Esophagus muscularis mucosa (tissue), 4 donors: ENCODE results near the gene GHRL. TPM values are rescaled to one million over a fixed set of nuclear protein-coding genes. Genes with fewer than 3 reads are reported as not detected.

Experiments
- DNase-seq: peaks from one replicate; pipeline ENCODE4 v3.0.0-alpha.2; 2017; ENCODE audit errors: extremely low spot score
- H3K27ac ChIP-seq, 4 donors: fragments of 200-600 bp; sonication (generic); replicated peaks in 1 of 4; 1 replicate in 3 of 4; 2 replicates in 1 of 4; pipeline ENCODE4 v1.5.1; 2016 to 2019; ENCODE audit warnings: mild to moderate bottlenecking in 1 of 4
- H3K27me3 ChIP-seq, 4 donors: fragments of 200-600 bp; sonication (generic); one replicate each; pipeline versions ENCODE4 v1.5.1 to v1.6.0; 2016 to 2019
- H3K36me3 ChIP-seq, 4 donors: fragments of 200-600 bp; sonication (generic); one replicate each; pipeline ENCODE4 v1.5.1; 2016 to 2019
- H3K4me1 ChIP-seq, 4 donors: fragments of 200-600 bp; sonication (generic); one replicate each; pipeline ENCODE4 v1.5.1; 2016 to 2019
- H3K4me3 ChIP-seq, 4 donors: fragments of 200-600 bp; sonication (generic); 1 replicate in 2 of 4; 2 replicates in 2 of 4; pipeline ENCODE4 v1.5.1; 2016 to 2019; ENCODE audit warnings: mild to moderate bottlenecking in 4 of 4, moderate library complexity in 1 of 4
- H3K9me3 ChIP-seq, 4 donors: fragments of 200-600 bp; sonication (generic); 1 replicate in 3 of 4; 2 replicates in 1 of 4; pipeline ENCODE4 v1.5.1; 2016 to 2019
- EP300 ChIP-seq: sonication (generic); formaldehyde crosslinking; IDR thresholded peaks from one replicate; pipeline ENCODE4 v1.6.1; 2017; ENCODE audit warnings: antibody characterized with exemption
- POLR2A ChIP-seq: fragments of 450-650 bp; IDR thresholded peaks from one replicate; pipeline ENCODE4 v1.6.1; 2017; ENCODE audit warnings: antibody characterized with exemption, moderate library complexity, mild to moderate bottlenecking, low read depth
- POLR2AphosphoS5 ChIP-seq, 2 donors: sonication (generic); formaldehyde crosslinking; IDR thresholded peaks; one replicate each; pipeline ENCODE4 v1.6.1; 2017; ENCODE audit warnings: antibody characterized with exemption in 2 of 2
- WGBS: methylation state at CpG from one replicate; pipeline ENCODE4 v1.1.5; 2018; 5-methylcytosine and 5-hydroxymethylcytosine counted together
- intact Hi-C: fragments of 100-400 bp; cut with DNase I; formaldehyde crosslinking; loops from one replicate; pipeline ENCODE4 v1.15.1; 2023
- total RNA-seq, 4 donors: library from RNA; depleted of rRNA; stranded (reverse); fragments of >200 nt; gene quantifications; one replicate each; pipeline versions ENCODE4 v1.1.0 to v1.2.1, GENCODE V29; 2016
- TF ChIP-seq, protein P1 (sequence below), 3 experiments: fragments of 200-600 bp in 2 of 3; fragments of 450-650 bp in 1 of 3; sonication (generic) in 2 of 3; IDR thresholded peaks; one replicate each; pipeline ENCODE4 v1.5.1; 2017 to 2019; ENCODE audit warnings: antibody characterized with exemption in 3 of 3, mild to moderate bottlenecking in 2 of 3, moderate library complexity in 1 of 3

Gene GHRL
- total RNA-seq, 4 donors from 2014 or later = 0.40 TPM; not detected in 3

DNA sequence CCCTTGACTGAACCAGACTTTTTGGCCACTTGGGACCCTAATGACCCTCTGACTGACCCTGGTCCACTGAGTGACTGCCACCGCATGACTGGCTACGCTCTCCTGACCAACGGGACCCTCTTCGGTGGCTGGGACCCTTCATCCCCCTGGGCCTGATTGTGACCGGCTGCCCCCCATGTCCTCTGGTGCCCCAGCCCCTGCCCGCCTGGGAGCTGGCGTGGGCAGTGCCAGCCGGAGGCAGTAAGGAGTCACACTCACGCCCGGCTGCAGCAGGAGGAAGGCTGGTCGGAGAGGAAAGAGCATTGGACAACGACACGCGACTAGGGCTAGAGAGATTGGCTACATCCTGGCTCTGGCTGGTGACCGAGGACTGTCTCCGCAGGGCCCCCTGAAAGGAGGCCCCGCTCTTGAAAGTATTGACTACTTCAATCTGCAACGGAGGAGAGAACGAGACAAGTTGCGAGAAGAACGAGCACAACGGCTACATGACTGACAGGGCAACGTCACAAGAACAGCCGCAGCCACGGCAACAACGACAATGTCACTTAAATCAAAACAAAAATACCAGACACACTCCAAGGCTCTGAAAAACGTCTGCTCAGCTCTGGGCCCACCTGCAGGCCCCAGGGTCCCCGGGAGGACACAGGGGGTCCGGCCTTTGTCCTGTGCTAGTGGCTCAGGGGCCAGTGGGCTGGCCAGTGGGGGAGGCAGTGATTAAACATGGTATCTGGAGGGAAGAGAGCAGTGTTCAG, 43.3 kb upstream of the GHRL start:
- Histone ChIP-seq H3K36me3 (no peaks in the 10 kb centered on the region), H3K27ac (no peak overlapping the region), H3K27me3 (peaks cover 0 to 35% (median 0%) of the 10 kb centered on the region in 4 donors), H3K9me3 (no peaks in the 10 kb centered on the region), H3K4me3 (no peak overlapping the region), H3K4me1 (no peaks in the 10 kb centered on the region)
- TF ChIP-seq POLR2A = no peak
- no peak for DNase-seq
- intact Hi-C loops = no loop called here
- 88% methylated on average over 29 of the region's 29 CpGs for WGBS

DNA sequence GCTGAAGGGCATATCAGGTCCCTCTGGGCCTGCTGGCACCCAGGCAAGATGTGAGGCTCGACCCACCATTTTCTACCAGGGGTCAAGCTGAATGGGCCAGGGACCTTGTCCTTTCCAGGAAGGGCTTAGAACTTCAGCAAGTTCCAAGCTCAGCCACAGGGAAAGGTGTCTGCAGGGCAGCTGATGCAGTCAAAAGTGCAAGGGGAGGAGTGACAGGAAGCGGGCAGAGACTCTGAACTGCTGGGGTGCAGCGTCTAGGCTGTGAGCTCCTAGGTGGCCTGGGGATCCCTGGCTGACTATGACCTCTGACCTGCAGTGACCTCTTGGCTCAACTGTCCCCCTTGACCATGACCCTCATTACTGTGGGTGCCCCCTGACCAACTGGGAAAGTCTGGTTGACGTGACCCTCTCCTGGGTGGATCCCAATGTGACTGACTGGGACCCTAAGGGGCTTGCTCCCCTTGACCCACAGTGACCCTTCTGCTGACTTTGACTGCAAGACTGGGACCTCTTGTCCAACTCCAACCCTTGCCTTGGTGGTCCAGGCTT, 42.5 kb upstream of the GHRL start:
- no peaks in the 10 kb centered on the region for H3K36me3 ChIP-seq

DNA sequence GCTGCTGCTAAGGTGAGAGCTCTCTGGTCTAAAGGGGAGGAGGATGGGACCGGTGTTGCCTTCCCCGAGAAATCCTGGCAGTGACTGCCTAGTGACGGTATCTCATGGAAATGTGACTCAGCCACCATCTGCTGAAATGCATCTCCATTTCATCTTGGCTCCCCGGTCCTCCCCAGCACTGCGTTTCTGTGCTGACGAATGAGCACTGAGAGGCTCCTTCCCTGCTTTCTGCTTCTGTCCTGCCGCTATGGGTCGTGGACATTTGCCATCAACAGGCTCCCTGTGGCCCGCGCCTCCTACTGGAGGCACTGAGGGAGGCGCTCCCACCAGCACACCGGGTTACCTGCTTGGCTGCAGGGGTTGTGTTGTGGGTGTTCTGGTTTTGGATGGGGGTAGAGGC, 41.7 kb upstream of the GHRL start:
- no peak for TF ChIP-seq POLR2A

More for the DNA sequence above, 42.5 kb upstream of the GHRL start:
- Histone ChIP-seq H3K9me3 (no peaks in the 10 kb centered on the region), H3K27ac (no peak overlapping the region), H3K4me1 (no peaks in the 10 kb centered on the region), H3K27me3 (peaks cover 0 to 43% (median 0%) of the 10 kb centered on the region in 4 donors), H3K4me3 (no peak overlapping the region)
- intact Hi-C loops = no loop called here
- 94% methylated on average over 3 of the region's 4 CpGs for WGBS
- no peak for TF ChIP-seq POLR2A
- TF ChIP-seq EP300 = no peak
- no peak for TF ChIP-seq POLR2AphosphoS5 (IDR thresholded peaks at IDR 0.05)
- TF ChIP-seq, protein P1, sequence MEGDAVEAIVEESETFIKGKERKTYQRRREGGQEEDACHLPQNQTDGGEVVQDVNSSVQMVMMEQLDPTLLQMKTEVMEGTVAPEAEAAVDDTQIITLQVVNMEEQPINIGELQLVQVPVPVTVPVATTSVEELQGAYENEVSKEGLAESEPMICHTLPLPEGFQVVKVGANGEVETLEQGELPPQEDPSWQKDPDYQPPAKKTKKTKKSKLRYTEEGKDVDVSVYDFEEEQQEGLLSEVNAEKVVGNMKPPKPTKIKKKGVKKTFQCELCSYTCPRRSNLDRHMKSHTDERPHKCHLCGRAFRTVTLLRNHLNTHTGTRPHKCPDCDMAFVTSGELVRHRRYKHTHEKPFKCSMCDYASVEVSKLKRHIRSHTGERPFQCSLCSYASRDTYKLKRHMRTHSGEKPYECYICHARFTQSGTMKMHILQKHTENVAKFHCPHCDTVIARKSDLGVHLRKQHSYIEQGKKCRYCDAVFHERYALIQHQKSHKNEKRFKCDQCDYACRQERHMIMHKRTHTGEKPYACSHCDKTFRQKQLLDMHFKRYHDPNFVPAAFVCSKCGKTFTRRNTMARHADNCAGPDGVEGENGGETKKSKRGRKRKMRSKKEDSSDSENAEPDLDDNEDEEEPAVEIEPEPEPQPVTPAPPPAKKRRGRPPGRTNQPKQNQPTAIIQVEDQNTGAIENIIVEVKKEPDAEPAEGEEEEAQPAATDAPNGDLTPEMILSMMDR (IDR thresholded peaks at IDR 0.05) = no peak
- DNase-seq = no peak

DNA sequence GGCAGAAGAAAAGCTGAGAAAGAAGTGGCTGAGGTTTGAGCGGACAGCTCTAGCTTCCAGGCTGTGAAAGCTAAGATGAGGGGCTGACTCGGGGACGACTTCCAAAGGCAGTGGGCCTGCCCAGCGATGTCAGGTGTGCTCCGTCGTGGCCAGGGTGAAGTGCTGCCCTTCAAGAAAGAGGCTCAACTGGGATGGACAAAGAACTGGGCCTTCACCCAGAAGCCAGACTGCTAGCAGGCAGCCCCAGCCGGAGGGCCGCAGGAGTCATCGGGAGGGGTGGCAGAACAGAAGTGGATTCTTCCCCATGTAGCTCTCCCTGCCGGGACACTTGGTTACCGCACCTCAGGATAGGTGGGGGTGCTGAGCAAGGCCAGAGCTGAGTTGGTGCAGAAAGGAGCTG, 41.3 kb upstream of the GHRL start:
- Histone ChIP-seq H3K9me3 (no peaks in the 10 kb centered on the region), H3K4me1 (no peaks in the 10 kb centered on the region), H3K36me3 (no peaks in the 10 kb centered on the region), H3K4me3 (no peak overlapping the region), H3K27me3 (peaks cover 0 to 55% (median 1%) of the 10 kb centered on the region in 4 donors), H3K27ac (no peak overlapping the region)
- intact Hi-C loops = no loop called here
- WGBS = 82% methylated on average over 10 of the region's 11 CpGs
- TF ChIP-seq POLR2AphosphoS5 (IDR thresholded peaks at IDR 0.05) = no peak
- TF ChIP-seq, protein P1 (IDR thresholded peaks at IDR 0.05) = no peak
- no peak for TF ChIP-seq POLR2A
- TF ChIP-seq EP300 = no peak
- no peak for DNase-seq

More for the DNA sequence above, 41.7 kb upstream of the GHRL start:
- peaks cover 0 to 51% (median 0%) of the 10 kb centered on the region in 4 donors for H3K27me3 ChIP-seq
- H3K9me3 ChIP-seq = no peaks in the 10 kb centered on the region
- 62% methylated on average over 11 of the region's 12 CpGs for WGBS
- H3K4me3 ChIP-seq = no peak overlapping the region
- no peaks in the 10 kb centered on the region for H3K36me3 ChIP-seq
- no peak for DNase-seq
- H3K27ac ChIP-seq = no peak overlapping the region
- H3K4me1 ChIP-seq = no peaks in the 10 kb centered on the region
- intact Hi-C loops = no loop called here

DNA sequence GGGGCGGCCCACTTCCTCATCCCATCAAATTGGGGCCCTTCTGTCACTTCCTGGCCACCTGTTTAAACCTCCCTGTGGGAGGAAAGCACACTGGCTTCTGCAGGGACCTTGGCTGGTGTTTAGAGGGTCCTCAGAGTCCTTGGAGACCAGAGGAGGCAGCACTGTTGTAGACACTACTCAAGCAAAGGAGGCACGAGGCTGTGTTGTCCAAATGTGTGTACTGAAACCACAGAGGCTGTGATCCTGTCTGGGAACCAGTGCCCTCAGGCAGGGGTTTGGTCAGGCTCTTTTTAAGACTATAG, 40.6 kb upstream of the GHRL start:
- no peaks in the 10 kb centered on the region for H3K36me3 ChIP-seq
- no peaks in the 10 kb centered on the region for H3K9me3 ChIP-seq
- H3K4me3 ChIP-seq = no peak overlapping the region
- TF ChIP-seq, protein P1 (IDR thresholded peaks at IDR 0.05) = no peak
- TF ChIP-seq POLR2AphosphoS5 (IDR thresholded peaks at IDR 0.05) = no peak
- TF ChIP-seq EP300 = no peak
- TF ChIP-seq POLR2A = no peak
- intact Hi-C loops = no loop called here
- 49% methylated on average over 2 of the region's 2 CpGs for WGBS
- H3K4me1 ChIP-seq = no peaks in the 10 kb centered on the region
- no peak for DNase-seq
- H3K27me3 ChIP-seq = peaks cover 0 to 63% (median 4%) of the 10 kb centered on the region in 4 donors
- no peak overlapping the region for H3K27ac ChIP-seq
